Left lung (tissue), 10 donors: ENCODE measurements around the gene CSN3. TPM values are rescaled to one million over a fixed set of nuclear protein-coding genes. Genes with fewer than 3 reads are reported as not detected.
"Not testable (repeated sequence)": the region's sequence is repeated elsewhere in the genome, so short reads cannot be mapped to it uniquely, and the experiment has no call there.

Source experiments
- ATAC-seq: fragments of 200-7000 bp; cut with Tn5 transposase; one replicate; pipeline ENCODE4 v1.9.1; 2020; ENCODE audit warnings: moderate library complexity
- DNase-seq, 4 donors: peaks; one replicate each; pipeline ENCODE4 v3.0.0-alpha.2; 2013 to 2020
- H3K27ac ChIP-seq, 2 donors: fragments of 200-600 bp; sonication (generic) in 1 of 2; one replicate each; pipeline versions ENCODE4 v1.5.0 to v1.8.0; 2020 to 2021
- H3K27me3 ChIP-seq, 2 donors: fragments of 200-600 bp; sonication (generic) in 1 of 2; one replicate each; pipeline versions ENCODE4 v1.5.0 to v1.8.0; 2020 to 2021
- H3K36me3 ChIP-seq, 2 donors: fragments of 200-600 bp; sonication (generic) in 1 of 2; one replicate each; pipeline versions ENCODE4 v1.5.0 to v1.8.0; 2020 to 2021
- H3K4me1 ChIP-seq, 2 donors: fragments of 200-600 bp; one replicate each; pipeline ENCODE4 v1.8.0; 2021
- H3K4me3 ChIP-seq, 2 donors: fragments of 200-600 bp; sonication (generic) in 1 of 2; one replicate each; pipeline versions ENCODE4 v1.5.0 to v1.8.0; 2020 to 2021; ENCODE audit warnings: mild to moderate bottlenecking in 1 of 2
- H3K9me3 ChIP-seq, 2 donors: fragments of 200-600 bp; sonication (generic) in 1 of 2; one replicate each; pipeline versions ENCODE4 v1.5.0 to v1.8.0; 2020 to 2021
- intact Hi-C, 2 donors: fragments of 100-400 bp; cut with DNase I; formaldehyde crosslinking; loops; one replicate each; pipeline versions ENCODE4 v1.11.2 to v1.14.2; 2022
- polyA plus RNA-seq, 6 donors: library from polyadenylated mRNA; unstranded; fragments of 120-200 nt; gene quantifications; one replicate each; pipeline ENCODE4 v1.2.1, GENCODE V29; 2013; ENCODE audit not compliant: insufficient read length in 6 of 6
- total RNA-seq, 2 donors: library from RNA; stranded (reverse); fragmentation: NEBNext Ultra II Directional; extraction: Animal tissue kit (Norgen Biotek cat#: 25700); gene quantifications; one replicate each; pipeline ENCODE4 v1.2.1, GENCODE V29; 2021
- TF ChIP-seq, protein P1 (sequence below), 2 donors: fragments of 200-600 bp; sonication (generic) in 1 of 2; IDR thresholded peaks; one replicate each; pipeline versions ENCODE4 v1.5.0 to v1.8.0; 2021; ENCODE audit warnings: antibody characterized with exemption in 2 of 2
- donor health status: DM: no; HTN: yes; CAD: no.
- donor health status: DM: no; HTN: no; CAD: no.

Gene CSN3
- total and polyA plus RNA-seq, 8 donors: not detected

DNA sequence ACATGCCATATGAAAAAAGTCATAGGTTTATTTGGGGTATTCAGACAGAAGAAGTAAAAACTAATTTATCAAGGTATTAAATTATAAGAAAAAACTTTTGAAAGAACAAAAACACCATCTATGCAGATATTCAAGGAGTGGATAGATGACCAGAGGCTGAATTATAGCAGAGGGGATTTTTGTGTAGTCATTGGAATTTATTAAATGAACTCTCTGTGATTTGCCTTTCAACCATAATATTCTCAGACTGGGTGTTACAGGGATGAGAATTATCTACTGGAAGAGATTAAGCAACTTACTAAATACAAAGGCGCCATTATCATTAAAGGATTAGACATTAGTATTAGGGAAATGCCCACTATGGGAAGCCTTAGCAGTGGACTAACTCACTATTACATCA, 25.8 kb upstream of the CSN3 start:
- H3K4me1 ChIP-seq, H3K36me3 ChIP-seq, H3K9me3 ChIP-seq, H3K27ac ChIP-seq, H3K4me3 ChIP-seq, ATAC-seq, DNase-seq, intact Hi-C loops, H3K27me3 ChIP-seq: not testable (repeated sequence)

DNA sequence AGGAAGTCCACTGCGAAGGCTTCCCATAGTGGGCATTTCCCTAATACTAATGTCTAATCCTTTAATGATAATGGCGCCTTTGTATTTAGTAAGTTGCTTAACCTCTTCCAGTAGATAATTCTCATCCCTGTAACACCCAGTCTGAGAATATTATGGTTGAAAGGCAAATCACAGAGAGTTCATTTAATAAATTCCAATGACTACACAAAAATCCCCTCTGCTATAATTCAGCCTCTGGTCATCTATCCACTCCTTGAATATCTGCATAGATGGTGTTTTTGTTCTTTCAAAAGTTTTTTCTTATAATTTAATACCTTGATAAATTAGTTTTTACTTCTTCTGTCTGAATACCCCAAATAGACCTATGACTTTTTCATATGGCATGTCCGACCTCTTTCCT, 21.0 kb upstream of the CSN3 start:
- ATAC-seq, H3K4me3 ChIP-seq, H3K36me3 ChIP-seq, H3K9me3 ChIP-seq, H3K27me3 ChIP-seq, H3K27ac ChIP-seq, intact Hi-C loops, DNase-seq, H3K4me1 ChIP-seq: not testable (repeated sequence)

DNA sequence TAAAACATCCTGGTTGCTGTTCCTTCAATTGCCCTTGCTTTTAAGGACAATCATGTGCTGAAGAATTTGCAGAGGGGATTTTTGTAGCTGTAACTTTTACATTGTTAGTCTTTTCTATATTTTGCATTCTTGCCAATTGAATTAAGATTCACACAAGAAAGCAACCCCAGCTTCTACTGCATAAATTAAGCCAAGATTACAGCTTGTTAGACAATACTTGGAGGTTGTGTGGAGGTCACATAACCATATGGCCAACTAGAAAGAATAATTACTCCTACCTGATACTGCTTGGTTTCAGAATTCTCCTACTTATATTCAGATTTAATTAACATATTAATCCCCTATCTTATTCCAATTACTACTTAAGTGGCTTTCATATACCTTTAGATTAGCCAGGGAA, 20.6 kb upstream of the CSN3 start:
- DNase-seq, H3K27me3 ChIP-seq, H3K36me3 ChIP-seq, H3K4me1 ChIP-seq, H3K9me3 ChIP-seq, ATAC-seq, intact Hi-C loops, H3K4me3 ChIP-seq, H3K27ac ChIP-seq: not testable (repeated sequence)

DNA sequence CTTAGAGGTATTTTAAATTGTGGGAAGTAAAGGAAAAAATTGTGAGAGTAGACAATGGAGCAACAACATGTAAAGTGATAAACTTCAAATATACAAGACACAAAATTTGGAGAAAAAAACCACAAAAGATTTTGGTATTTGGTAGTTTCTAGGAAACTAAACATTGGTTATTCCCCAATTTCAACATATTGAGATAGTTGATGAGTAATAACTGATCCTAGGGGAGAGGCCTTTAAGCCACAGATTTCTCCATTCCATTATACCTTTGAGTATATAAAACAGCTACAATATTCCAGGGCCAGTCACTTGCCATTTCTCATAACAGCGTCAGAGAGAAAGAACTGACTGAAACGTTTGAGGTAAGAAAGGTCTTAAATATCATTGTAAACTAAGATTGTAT, 16.6 kb upstream of the CSN3 start, which contains the start of gene FDCSP:
Gene FDCSP (plus strand): TSS at position 301 of the 400 bp plus-strand sequence. CDS start 5,071 bp downstream, outside the sequence.
- Histone ChIP-seq H3K36me3 (no peaks in the 10 kb centered on the region), H3K27ac (no peak within 1 kb of the TSS)
- TF ChIP-seq, protein P1, sequence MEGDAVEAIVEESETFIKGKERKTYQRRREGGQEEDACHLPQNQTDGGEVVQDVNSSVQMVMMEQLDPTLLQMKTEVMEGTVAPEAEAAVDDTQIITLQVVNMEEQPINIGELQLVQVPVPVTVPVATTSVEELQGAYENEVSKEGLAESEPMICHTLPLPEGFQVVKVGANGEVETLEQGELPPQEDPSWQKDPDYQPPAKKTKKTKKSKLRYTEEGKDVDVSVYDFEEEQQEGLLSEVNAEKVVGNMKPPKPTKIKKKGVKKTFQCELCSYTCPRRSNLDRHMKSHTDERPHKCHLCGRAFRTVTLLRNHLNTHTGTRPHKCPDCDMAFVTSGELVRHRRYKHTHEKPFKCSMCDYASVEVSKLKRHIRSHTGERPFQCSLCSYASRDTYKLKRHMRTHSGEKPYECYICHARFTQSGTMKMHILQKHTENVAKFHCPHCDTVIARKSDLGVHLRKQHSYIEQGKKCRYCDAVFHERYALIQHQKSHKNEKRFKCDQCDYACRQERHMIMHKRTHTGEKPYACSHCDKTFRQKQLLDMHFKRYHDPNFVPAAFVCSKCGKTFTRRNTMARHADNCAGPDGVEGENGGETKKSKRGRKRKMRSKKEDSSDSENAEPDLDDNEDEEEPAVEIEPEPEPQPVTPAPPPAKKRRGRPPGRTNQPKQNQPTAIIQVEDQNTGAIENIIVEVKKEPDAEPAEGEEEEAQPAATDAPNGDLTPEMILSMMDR (IDR thresholded peaks at IDR 0.05): no peak

DNA sequence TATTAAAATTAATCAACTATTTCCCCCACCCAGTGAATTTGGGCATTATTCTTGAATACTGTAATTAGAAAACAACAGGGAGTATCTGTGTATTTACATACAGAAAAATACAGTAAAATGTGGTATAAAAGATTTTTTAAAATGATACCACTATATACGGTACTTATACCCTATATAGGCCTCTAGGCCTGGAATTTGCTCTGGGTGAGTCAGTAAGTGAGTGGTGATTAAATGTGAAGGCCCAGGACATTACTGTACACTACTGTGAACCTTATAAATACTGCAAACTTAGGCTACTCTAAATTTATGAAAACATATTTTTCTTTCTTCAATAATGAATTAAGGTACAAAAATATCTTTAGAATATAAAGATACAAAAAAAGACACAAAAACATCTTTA, 6.3 kb upstream of the CSN3 start:
- no peaks in the 10 kb centered on the region for H3K4me1 ChIP-seq
- TF ChIP-seq, protein P1 (IDR thresholded peaks at IDR 0.05): no peak
- no peaks in the 10 kb centered on the region for H3K9me3 ChIP-seq
- H3K27ac ChIP-seq: no peak overlapping the region
- no peak overlapping the region for H3K4me3 ChIP-seq
- no peaks in the 10 kb centered on the region for H3K36me3 ChIP-seq
- DNase-seq: no peak
- intact Hi-C loops: no loop called here
- ATAC-seq: no peak
- no peaks in the 10 kb centered on the region for H3K27me3 ChIP-seq

More for the DNA sequence above, 16.6 kb upstream of the CSN3 start, which contains the start of gene FDCSP:
- no peak within 1 kb of the TSS for H3K4me3 ChIP-seq
- no peaks in the 10 kb centered on the region for H3K27me3 ChIP-seq
- DNase-seq (no peak), ATAC-seq (no peak)
- intact Hi-C loops: no loop called here
- H3K4me1 ChIP-seq: no peaks in the 10 kb centered on the region
- H3K9me3 ChIP-seq: no peaks in the 10 kb centered on the region

DNA sequence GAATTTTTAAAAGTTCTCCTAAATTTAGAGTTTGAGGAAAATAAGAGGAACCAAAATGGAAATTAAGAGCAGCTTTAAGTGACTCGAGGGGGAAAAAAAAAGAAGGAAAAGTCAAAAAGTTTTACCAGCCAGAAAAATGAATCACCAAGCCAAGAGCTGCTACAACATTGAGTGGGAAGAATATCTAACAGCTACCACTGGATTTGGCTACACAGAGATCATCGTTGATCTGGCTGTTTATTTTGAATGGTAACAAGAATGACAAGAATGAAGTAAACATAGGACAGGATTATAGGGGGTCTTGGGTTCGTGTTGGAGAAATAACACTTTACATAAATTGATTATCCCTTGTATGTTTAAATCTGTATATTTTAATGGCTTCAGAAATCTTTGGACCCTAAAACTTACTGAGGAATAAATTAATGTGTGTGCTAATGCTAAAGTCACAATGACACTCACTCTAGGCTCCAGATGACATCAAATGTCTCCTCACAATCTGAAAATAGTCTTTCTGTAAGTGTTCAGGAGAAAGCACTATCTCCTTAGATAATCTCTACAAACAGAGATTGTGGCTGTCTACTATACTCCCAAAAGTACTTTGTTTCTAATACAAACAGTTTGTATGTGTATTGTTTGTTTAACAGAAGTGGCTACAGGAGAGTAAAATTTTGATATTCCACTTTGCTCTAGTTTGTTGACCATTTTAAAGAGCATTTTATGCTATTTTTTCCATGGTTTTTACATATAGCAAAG, 3.1 kb upstream of the CSN3 start:
- H3K27ac ChIP-seq: no peak overlapping the region
- H3K27me3 ChIP-seq: no peaks in the 10 kb centered on the region
- DNase-seq (peak in 2 of 4 donors; percentile 6 to 19), ATAC-seq (no peak)
- H3K4me3 ChIP-seq: no peak overlapping the region
- H3K9me3 ChIP-seq: no peaks in the 10 kb centered on the region
- TF ChIP-seq, protein P1 (IDR thresholded peaks at IDR 0.05): no peak
- intact Hi-C loops: no loop called here
- H3K4me1 ChIP-seq: no peaks in the 10 kb centered on the region
- H3K36me3 ChIP-seq: no peaks in the 10 kb centered on the region
